ENCODE measurements around the gene CNNM2.

- TF ChIP-seq CTCF (conservative IDR thresholded peaks at IDR 0.05 in 1 of 2, IDR thresholded peaks at IDR 0.05 in 1 of 2; ENCODE audit: extremely low read depth in 1 of 2, insufficient read depth in 1 of 2, low read depth in 1 of 2, low read length in 2 of 2) (no peak), EZH2 (IDR thresholded peaks at IDR 0.05; ENCODE audit: borderline replicate concordance, low read length) (no peak)
Observed at GRCh38 chr10:102919992-102920739, 2.1 kb downstream of the CNNM2 start.
